Naive thymus-derived CD4-positive, alpha-beta T cell (primary cell): Measurements from ENCODE around the gene CACHD1. TPM values are rescaled to one million over a fixed set of nuclear protein-coding genes. Genes with fewer than 3 reads are reported as not detected.
A peak's percentile ranks its signal among the peaks of the same experiment; 100 is the strongest.

Experiments used
- ATAC-seq: fragments of 150-1000 bp; cut with Tn5 transposase; 2 replicates; pipeline ENCODE4 v1.10.0; 2021; ENCODE audit warnings: mild to moderate bottlenecking, moderate library complexity
- CTCF ChIA-PET: fragments of 350-600 bp; sonication (Branson Sonifier 250); formaldehyde crosslinking; loops from one replicate; lab custom pipeline; 2021; ENCODE audit warnings: antibody characterized with exemption; lab: Charles Lee
- POLR2A ChIA-PET: fragments of 350-600 bp; sonication (Branson Sonifier 250); formaldehyde crosslinking; loops from one replicate; lab custom pipeline; 2021; ENCODE audit warnings: antibody characterized with exemption, inconsistent platforms; lab: Charles Lee
- DNase-seq, 9 donors: peaks; one replicate each; pipeline versions ENCODE4 v3.0.0 to v3.0.0-alpha.2; 2020 to 2022; ENCODE audit warnings: mixed read lengths in 1 of 9
- H3K27ac ChIP-seq: one replicate; pipeline ENCODE4 v1.7.0; 2013; ENCODE audit warnings: mild to moderate bottlenecking, low read depth, low read length, moderate library complexity
- H3K27me3 ChIP-seq, 2 donors: one replicate each; pipeline ENCODE4 v1.7.0; 2013; ENCODE audit warnings: low read length in 2 of 2, mild to moderate bottlenecking in 2 of 2, moderate library complexity in 2 of 2; ENCODE audit not compliant: control insufficient read depth in 2 of 2, insufficient read depth in 2 of 2
- H3K36me3 ChIP-seq, 3 experiments: 1 replicate in 2 of 3; 2 replicates in 1 of 3; pipeline ENCODE4 v1.7.0; 2013; ENCODE audit warnings: low read length in 3 of 3, mild to moderate bottlenecking in 3 of 3, moderate library complexity in 1 of 3; ENCODE audit not compliant: insufficient read depth in 3 of 3, control insufficient read depth in 2 of 3
- H3K4me1 ChIP-seq, 2 donors: one replicate each; pipeline ENCODE4 v1.7.0; 2013; ENCODE audit warnings: low read length in 2 of 2, mild to moderate bottlenecking in 2 of 2, moderate library complexity in 1 of 2; ENCODE audit not compliant: control insufficient read depth in 2 of 2, insufficient read depth in 2 of 2
- H3K4me3 ChIP-seq: 2 replicates; pipeline ENCODE4 v1.7.0; 2013; ENCODE audit warnings: mild to moderate bottlenecking, low read length
- H3K9me3 ChIP-seq, 3 experiments: 1 replicate in 2 of 3; 2 replicates in 1 of 3; pipeline ENCODE4 v1.7.0; 2013; ENCODE audit warnings: low read length in 3 of 3; ENCODE audit not compliant: control insufficient read depth in 2 of 3
- H3K27ac Mint-ChIP-seq, 9 donors: one replicate each; pipeline ENCODE4 v1.8.0; 2020 to 2022; ENCODE audit warnings: mixed read lengths in 9 of 9, mild to moderate bottlenecking in 8 of 9, moderate library complexity in 5 of 9, inconsistent platforms in 2 of 9
- H3K27me3 Mint-ChIP-seq, 5 donors: one replicate each; pipeline ENCODE4 v1.8.0; 2021 to 2022; ENCODE audit warnings: mixed read lengths in 5 of 5, mild to moderate bottlenecking in 1 of 5
- H3K36me3 Mint-ChIP-seq, 5 donors: one replicate each; pipeline ENCODE4 v1.8.0; 2020 to 2022; ENCODE audit warnings: mixed read lengths in 5 of 5, mild to moderate bottlenecking in 3 of 5, inconsistent platforms in 1 of 5
- H3K4me1 Mint-ChIP-seq, 7 donors: one replicate each; pipeline ENCODE4 v1.8.0; 2020 to 2022; ENCODE audit warnings: mixed read lengths in 7 of 7, mild to moderate bottlenecking in 3 of 7, inconsistent platforms in 1 of 7
- H3K4me3 Mint-ChIP-seq, 10 donors: one replicate each; pipeline ENCODE4 v1.8.0; 2020 to 2022; ENCODE audit warnings: mild to moderate bottlenecking in 10 of 10, mixed read lengths in 10 of 10, moderate library complexity in 6 of 10, inconsistent platforms in 2 of 10
- H3K9me3 Mint-ChIP-seq, 11 donors: one replicate each; pipeline ENCODE4 v1.8.0; 2020 to 2022; ENCODE audit warnings: mixed read lengths in 11 of 11, mild to moderate bottlenecking in 4 of 11, inconsistent platforms in 1 of 11, moderate library complexity in 1 of 11
- intact Hi-C, 2 donors: fragments of 100-400 bp; cut with micrococcal nuclease; formaldehyde crosslinking; loops; one replicate each; pipeline ENCODE4 v1.15.1; 2023
- polyA plus RNA-seq, 2 donors: library from polyadenylated mRNA; unstranded; fragments of 300-500 nt; fragmentation: Illumina TruSeq; gene quantifications; one replicate each; pipeline ENCODE4 v1.2.3, GENCODE V29; 2021
- total RNA-seq, 6 experiments: library from RNA in 5 of 6; stranded (reverse) in 5 of 6; gene quantifications; 1 replicate in 5 of 6; 2 replicates in 1 of 6; pipeline ENCODE4 v1.2.3 and lab custom pipeline; 2021 to 2026

Gene CACHD1
- total and polyA plus RNA-seq, 7 experiments from 2014 or later, result 0.15 to 9.0 (median 3.4) TPM

- ChIA-PET CTCF (interaction anchor here (0.7 kb wide), 2 partner anchors 57 to 263 kb away, joined by 3 read pairs; no protein-coding TSS in a partner anchor), POLR2A (no interaction called here)
- Histone ChIP-seq H3K27ac (no peak overlapping the region), H3K36me3 (no peaks in the 10 kb centered on the region), H3K4me3 (no peak overlapping the region), H3K27me3 (no peaks in the 10 kb centered on the region), H3K4me1 (peaks cover 0 to 12% of the 10 kb centered on the region in 2 donors), H3K9me3 (no peaks in the 10 kb centered on the region)
- H3K9me3 Mint-ChIP-seq, result no peaks in the 10 kb centered on the region
- H3K27ac Mint-ChIP-seq, result peak overlapping the region in 3 of 9 donors; percentile 16 to 51 (median 20)
- H3K27me3 Mint-ChIP-seq, result peaks cover 28 to 61% (median 41%) of the 10 kb centered on the region in 5 donors
- peaks cover 13 to 64% (median 30%) of the 10 kb centered on the region in 7 donors for H3K4me1 Mint-ChIP-seq
- ATAC-seq (no peak), DNase-seq (no peak)
- peak overlapping the region; percentile 40 to 99 (median 94) for H3K4me3 Mint-ChIP-seq
- peaks cover 0 to 4% (median 0%) of the 10 kb centered on the region in 5 donors for H3K36me3 Mint-ChIP-seq
- intact Hi-C loops, result loop anchor here (5.0 to 10.0 kb wide), 4 partner anchors 180 to 593 kb away; no protein-coding TSS in a partner anchor
These were observed 2.1 kb downstream of the CACHD1 start for GRCh38 chr1:64472040-64472376.

- POLR2A ChIA-PET, result no interaction called here
- H3K4me3 Mint-ChIP-seq, result peak overlapping the region in 7 of 10 donors; percentile 7 to 95 (median 21)
- no peak overlapping the region for H3K4me3 ChIP-seq
These were observed 2.9 kb downstream of the CACHD1 start for GRCh38 chr1:64472805-64473204.

GRCh38 chr1:64473367-64473766, 3.4 kb downstream of the CACHD1 start:
- ChIA-PET CTCF (no interaction called here), POLR2A (interaction anchor here (0.7 kb wide), 1 partner anchor 20 kb away, joined by 6 read pairs; no protein-coding TSS in a partner anchor)
- ATAC-seq, result no peak
- H3K4me3 Mint-ChIP-seq, result peak overlapping the region in 7 of 10 donors; percentile 7 to 95 (median 21)
- H3K4me1 Mint-ChIP-seq, result peaks cover 13 to 69% (median 30%) of the 10 kb centered on the region in 7 donors
- Histone ChIP-seq H3K9me3 (no peaks in the 10 kb centered on the region), H3K4me3 (no peak overlapping the region), H3K27me3 (no peaks in the 10 kb centered on the region), H3K4me1 (peaks cover 0 to 12% of the 10 kb centered on the region in 2 donors), H3K36me3 (no peaks in the 10 kb centered on the region), H3K27ac (no peak overlapping the region)
- H3K27ac Mint-ChIP-seq, result peak overlapping the region in 4 of 9 donors; percentile 43 to 81 (median 67)
- H3K36me3 Mint-ChIP-seq, result peaks cover 0 to 2% (median 0%) of the 10 kb centered on the region in 5 donors
- peaks cover 16 to 49% (median 30%) of the 10 kb centered on the region in 5 donors for H3K27me3 Mint-ChIP-seq
- no peak for DNase-seq
- intact Hi-C loops, result loop anchor here (5.0 to 10.0 kb wide), 4 partner anchors 179 to 591 kb away; no protein-coding TSS in a partner anchor
- no peaks in the 10 kb centered on the region for H3K9me3 Mint-ChIP-seq

More at GRCh38 chr1:64472805-64473204, 2.9 kb downstream of the CACHD1 start:
- no peak overlapping the region for H3K27ac ChIP-seq
- DNase-seq (no peak), ATAC-seq (no peak)
- H3K27me3 ChIP-seq, result no peaks in the 10 kb centered on the region
- peaks cover 13 to 66% (median 30%) of the 10 kb centered on the region in 7 donors for H3K4me1 Mint-ChIP-seq
- H3K4me1 ChIP-seq, result peaks cover 0 to 12% of the 10 kb centered on the region in 2 donors
- peaks cover 22 to 54% (median 36%) of the 10 kb centered on the region in 5 donors for H3K27me3 Mint-ChIP-seq
- peak overlapping the region in 3 of 9 donors; percentile 9 to 65 (median 25) for H3K27ac Mint-ChIP-seq
- no peaks in the 10 kb centered on the region for H3K9me3 Mint-ChIP-seq
- intact Hi-C loops, result loop anchor here (5.0 to 10.0 kb wide), 4 partner anchors 179 to 592 kb away; no protein-coding TSS in a partner anchor
- CTCF ChIA-PET, result interaction anchor here (0.6 to 0.7 kb wide), 2 partner anchors 34 to 262 kb away, joined by 3 to 5 read pairs; no protein-coding TSS in a partner anchor
- no peaks in the 10 kb centered on the region for H3K36me3 ChIP-seq
- no peaks in the 10 kb centered on the region for H3K9me3 ChIP-seq
- H3K36me3 Mint-ChIP-seq, result peaks cover 0 to 2% (median 0%) of the 10 kb centered on the region in 5 donors

- ATAC-seq (no peak), DNase-seq (no peak)
- Mint-ChIP-seq H3K4me3 (no peak overlapping the region), H3K4me1 (peaks cover 13 to 67% (median 31%) of the 10 kb centered on the region in 7 donors), H3K27ac (peak overlapping the region in 2 of 9 donors; percentile 25 to 37), H3K36me3 (peaks cover 0 to 2% (median 0%) of the 10 kb centered on the region in 5 donors), H3K27me3 (peaks cover 8 to 42% (median 23%) of the 10 kb centered on the region in 5 donors), H3K9me3 (no peaks in the 10 kb centered on the region)
- intact Hi-C loops, result loop anchor here (5.0 to 10.0 kb wide), 4 partner anchors 178 to 591 kb away; no protein-coding TSS in a partner anchor
- Histone ChIP-seq H3K27ac (no peak overlapping the region), H3K9me3 (no peaks in the 10 kb centered on the region), H3K36me3 (no peaks in the 10 kb centered on the region), H3K4me1 (peaks cover 0 to 12% of the 10 kb centered on the region in 2 donors), H3K4me3 (no peak overlapping the region), H3K27me3 (no peaks in the 10 kb centered on the region)
- ChIA-PET CTCF (interaction anchor here (1.0 kb wide), 1 partner anchor 112 kb away, joined by 3 read pairs; no protein-coding TSS in a partner anchor), POLR2A (interaction anchor here (0.7 kb wide), 1 partner anchor 19 kb away, joined by 3 read pairs; no protein-coding TSS in a partner anchor)
These were observed 4.2 kb downstream of the CACHD1 start for GRCh38 chr1:64474133-64474532.

- Mint-ChIP-seq H3K27me3 (peaks cover 4 to 36% (median 18%) of the 10 kb centered on the region in 5 donors), H3K9me3 (no peaks in the 10 kb centered on the region), H3K4me3 (no peak overlapping the region), H3K27ac (peak overlapping the region in 2 of 9 donors; percentile 24 to 37), H3K4me1 (peaks cover 10 to 67% (median 27%) of the 10 kb centered on the region in 7 donors), H3K36me3 (peaks cover 0 to 2% (median 0%) of the 10 kb centered on the region in 5 donors)
- ChIA-PET POLR2A (interaction anchor here (0.6 to 0.9 kb wide), 3 partner anchors 19 to 76 kb away, joined by 3 to 6 read pairs (median 3); no protein-coding TSS in a partner anchor), CTCF (interaction anchor here (1.0 to 1.1 kb wide), 2 partner anchors 14 to 111 kb away, joined by 3 read pairs; no protein-coding TSS in a partner anchor)
- Histone ChIP-seq H3K27me3 (no peaks in the 10 kb centered on the region), H3K27ac (no peak overlapping the region), H3K4me3 (no peak overlapping the region), H3K9me3 (no peaks in the 10 kb centered on the region), H3K36me3 (no peaks in the 10 kb centered on the region), H3K4me1 (peaks cover 0 to 6% of the 10 kb centered on the region in 2 donors)
- no peak for ATAC-seq
- no peak for DNase-seq
- intact Hi-C loops, result loop anchor here (5.0 to 10.0 kb wide), 4 partner anchors 177 to 590 kb away; no protein-coding TSS in a partner anchor
These were observed 4.9 kb downstream of the CACHD1 start for GRCh38 chr1:64474665-64475439.
